Midbrain (tissue), 1 donor: ENCODE data around the gene RNF213.

ENCODE experiments used
- DNase-seq: peaks from one replicate; lab custom pipeline; 2025; lab: John Stamatoyannopoulos, UW

RNF213 gene

GRCh38 chr17:80372922-80373570 is 112.4 kb downstream of the RNF213 start:
- no peak for DNase-seq

GRCh38 chr17:80374039-80374731 is 113.5 kb downstream of the RNF213 start:
- no peak for DNase-seq

GRCh38 chr17:80374732-80375585 is 114.3 kb downstream of the RNF213 start:
- DNase-seq: no peak

- DNase-seq: no peak
These were observed 115.9 kb downstream of the RNF213 start for GRCh38 chr17:80376531-80376930.

- DNase-seq: no peak
These were observed 117.1 kb downstream of the RNF213 start for GRCh38 chr17:80377798-80378197.

GRCh38 chr17:80379348-80379747 is 118.7 kb downstream of the RNF213 start:
- no peak for DNase-seq

- no peak for DNase-seq
These were observed 119.4 kb downstream of the RNF213 start for GRCh38 chr17:80380068-80380467.

- no peak for DNase-seq
These were observed 119.9 kb downstream of the RNF213 start for GRCh38 chr17:80380555-80381002.

GRCh38 chr17:80381416-80381923 is 120.8 kb downstream of the RNF213 start:
- DNase-seq: no peak

- DNase-seq: no peak
These were observed 121.8 kb downstream of the RNF213 start for GRCh38 chr17:80382446-80382845.

GRCh38 chr17:80382956-80383355 is 122.3 kb downstream of the RNF213 start:
- no peak for DNase-seq

- no peak for DNase-seq
These were observed 123.7 kb downstream of the RNF213 start for GRCh38 chr17:80384078-80384960.

GRCh38 chr17:80385046-80385445 is 124.4 kb downstream of the RNF213 start:
- no peak for DNase-seq

GRCh38 chr17:80386341-80386740 is 125.7 kb downstream of the RNF213 start:
- no peak for DNase-seq

- DNase-seq: no peak
These were observed 126.4 kb downstream of the RNF213 start for GRCh38 chr17:80387071-80387470.

- DNase-seq: no peak
These were observed 127.5 kb downstream of the RNF213 start for GRCh38 chr17:80388175-80388574.

GRCh38 chr17:80388601-80389000 is 127.9 kb downstream of the RNF213 start:
- DNase-seq: no peak

- no peak for DNase-seq
These were observed 128.7 kb downstream of the RNF213 start for GRCh38 chr17:80389011-80389995.

- DNase-seq: no peak
These were observed 132.7 kb downstream of the RNF213 start for GRCh38 chr17:80393241-80393890.

GRCh38 chr17:80393961-80394360 is 133.3 kb downstream of the RNF213 start:
- no peak for DNase-seq
